Breast epithelium (tissue), 3 donors: ENCODE measurements around the gene OPCML.

ENCODE experiments used
- POLR2A ChIP-seq: fragments of 450-650 bp; IDR thresholded peaks from one replicate; pipeline ENCODE4 v1.6.1; 2016; ENCODE audit warnings: antibody characterized with exemption, mild to moderate bottlenecking, moderate library complexity
- POLR2AphosphoS5 ChIP-seq, 3 donors: sonication (generic); formaldehyde crosslinking; IDR thresholded peaks; one replicate each; pipeline ENCODE4 v1.6.1; 2017; ENCODE audit warnings: antibody characterized with exemption in 3 of 3
- TF ChIP-seq, protein P1 (sequence below), 3 donors: fragments of 450-650 bp; IDR thresholded peaks; one replicate each; pipeline ENCODE4 v1.5.1; 2016 to 2017; ENCODE audit warnings: antibody characterized with exemption in 3 of 3, mild to moderate bottlenecking in 3 of 3, moderate library complexity in 3 of 3

DNA sequence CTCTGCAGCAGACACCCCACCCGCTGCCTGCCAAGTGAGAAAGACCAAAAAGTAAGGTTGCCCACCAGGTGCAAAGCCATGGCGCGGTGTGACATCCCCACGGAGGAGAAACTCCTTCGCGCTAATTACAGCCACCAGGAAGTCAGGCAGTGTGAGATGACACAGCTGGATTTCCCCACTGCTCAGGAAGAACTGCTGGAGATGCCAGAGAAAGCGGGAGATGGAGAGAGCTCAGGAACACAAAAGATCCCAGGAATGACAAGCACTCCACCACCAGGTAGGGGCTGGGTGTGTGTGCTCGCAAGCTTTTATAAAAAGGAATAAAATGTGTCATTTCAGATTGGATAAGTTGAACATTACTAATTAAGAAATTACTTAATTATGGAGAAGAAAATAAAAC is 292.7 kb downstream of the OPCML start:
- TF ChIP-seq POLR2A (no peak), POLR2AphosphoS5 (IDR thresholded peaks at IDR 0.05) (no peak)
- TF ChIP-seq, protein P1, sequence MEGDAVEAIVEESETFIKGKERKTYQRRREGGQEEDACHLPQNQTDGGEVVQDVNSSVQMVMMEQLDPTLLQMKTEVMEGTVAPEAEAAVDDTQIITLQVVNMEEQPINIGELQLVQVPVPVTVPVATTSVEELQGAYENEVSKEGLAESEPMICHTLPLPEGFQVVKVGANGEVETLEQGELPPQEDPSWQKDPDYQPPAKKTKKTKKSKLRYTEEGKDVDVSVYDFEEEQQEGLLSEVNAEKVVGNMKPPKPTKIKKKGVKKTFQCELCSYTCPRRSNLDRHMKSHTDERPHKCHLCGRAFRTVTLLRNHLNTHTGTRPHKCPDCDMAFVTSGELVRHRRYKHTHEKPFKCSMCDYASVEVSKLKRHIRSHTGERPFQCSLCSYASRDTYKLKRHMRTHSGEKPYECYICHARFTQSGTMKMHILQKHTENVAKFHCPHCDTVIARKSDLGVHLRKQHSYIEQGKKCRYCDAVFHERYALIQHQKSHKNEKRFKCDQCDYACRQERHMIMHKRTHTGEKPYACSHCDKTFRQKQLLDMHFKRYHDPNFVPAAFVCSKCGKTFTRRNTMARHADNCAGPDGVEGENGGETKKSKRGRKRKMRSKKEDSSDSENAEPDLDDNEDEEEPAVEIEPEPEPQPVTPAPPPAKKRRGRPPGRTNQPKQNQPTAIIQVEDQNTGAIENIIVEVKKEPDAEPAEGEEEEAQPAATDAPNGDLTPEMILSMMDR (IDR thresholded peaks at IDR 0.05) = no peak
